DND-41 (cell line): ENCODE results near the gene NUP214.

Source experiments
- ATAC-seq: fragments of 200-7000 bp; cut with Tn5 transposase; 3 replicates; pipeline ENCODE4 v1.9.1; 2021; ENCODE audit warnings: low read depth; ENCODE audit not compliant: insufficient read depth
- DNase-seq: peaks from one replicate; pipeline ENCODE4 v3.0.0-alpha.2; 2020
- H2AFZ ChIP-seq: 2 replicates; pipeline ENCODE4 v1.6.0; 2012; ENCODE audit warnings: low read depth, low read length
- H3K27ac ChIP-seq: 2 replicates; pipeline ENCODE4 v1.5.1; 2012; ENCODE audit warnings: low read length, inconsistent platforms
- H3K27me3 ChIP-seq: fragments of 200-600 bp; sonication (generic); 2 replicates; pipeline ENCODE4 v1.6.0; 2012; ENCODE audit warnings: low read length, mild to moderate bottlenecking, inconsistent platforms; ENCODE audit not compliant: insufficient read depth, poor library complexity
- H3K36me3 ChIP-seq: 2 replicates; pipeline ENCODE4 v1.5.1; 2012; ENCODE audit warnings: low read length, inconsistent platforms; ENCODE audit not compliant: insufficient read depth
- H3K4me1 ChIP-seq: 2 replicates; pipeline ENCODE4 v1.5.1; 2012; ENCODE audit warnings: mild to moderate bottlenecking, low read length; ENCODE audit not compliant: insufficient read depth
- H3K4me2 ChIP-seq: 2 replicates; pipeline ENCODE4 v1.6.0; 2012; ENCODE audit warnings: mild to moderate bottlenecking, moderate library complexity, low read length, inconsistent platforms; ENCODE audit not compliant: insufficient read depth
- H3K4me3 ChIP-seq, 2 experiments: fragments of 200-600 bp in 1 of 2; shearing (Covaris generic) in 1 of 2; 2 replicates each; pipeline ENCODE4 v1.5.1; 2012 to 2016; ENCODE audit warnings: inconsistent platforms in 2 of 2, low read length in 2 of 2, mild to moderate bottlenecking in 2 of 2, low read depth in 1 of 2, moderate library complexity in 1 of 2
- H3K79me2 ChIP-seq: 2 replicates; pipeline ENCODE4 v1.6.0; 2012; ENCODE audit warnings: low read length, inconsistent platforms; ENCODE audit not compliant: insufficient read depth
- H3K9ac ChIP-seq: 2 replicates; pipeline ENCODE4 v1.6.0; 2012; ENCODE audit warnings: low read depth, mild to moderate bottlenecking, inconsistent platforms, low read length, moderate library complexity
- H3K9me3 ChIP-seq: 2 replicates; pipeline ENCODE4 v1.5.1; 2012; ENCODE audit warnings: low read length, moderate library complexity, mild to moderate bottlenecking, inconsistent platforms; ENCODE audit not compliant: insufficient read depth, severe bottlenecking
- H4K20me1 ChIP-seq: 2 replicates; pipeline ENCODE4 v1.6.0; 2012; ENCODE audit warnings: low read length; ENCODE audit not compliant: insufficient read depth
- CTCF ChIP-seq: IDR thresholded peaks from 2 replicates; pipeline ENCODE4 v1.5.1; 2012; ENCODE audit warnings: borderline replicate concordance, low read length, moderate library complexity, mild to moderate bottlenecking; ENCODE audit not compliant: poor library complexity, severe bottlenecking; ENCODE audit errors: extremely low read depth
- EZH2 ChIP-seq: IDR thresholded peaks from 3 replicates; pipeline ENCODE4 v1.6.1; 2012; ENCODE audit warnings: borderline replicate concordance, low read depth, mild to moderate bottlenecking, moderate library complexity, low read length, inconsistent platforms; ENCODE audit not compliant: severe bottlenecking

NUP214 gene

DNA sequence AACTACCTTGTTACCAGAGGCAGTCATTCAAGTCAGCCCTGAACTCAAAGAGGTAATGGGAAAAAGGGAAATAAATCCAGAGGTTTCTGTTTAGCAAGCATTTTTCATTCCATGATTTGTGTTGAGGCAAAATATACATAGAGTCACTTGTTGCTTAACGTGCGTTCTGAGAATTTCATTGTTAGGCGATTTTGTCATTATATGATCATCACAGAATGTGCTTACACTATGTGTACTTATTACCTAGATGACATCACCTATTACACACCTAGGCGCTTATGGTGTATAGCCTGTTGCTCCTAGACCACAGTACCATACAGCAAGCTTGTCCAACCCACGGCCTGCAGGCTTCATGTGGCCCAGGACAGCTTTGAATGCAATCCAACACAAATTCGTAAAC lies 36.2 kb downstream of the NUP214 start:
- H3K9me3 ChIP-seq: no peaks in the 10 kb centered on the region
- DNase-seq (no peak), ATAC-seq (no peak)
- H2AFZ ChIP-seq: no peak overlapping the region
- no peaks in the 10 kb centered on the region for H3K4me1 ChIP-seq
- peaks cover 76% of the 10 kb centered on the region for H3K36me3 ChIP-seq
- H3K4me2 ChIP-seq: no peak overlapping the region
- TF ChIP-seq EZH2: no peak
- no peak for TF ChIP-seq CTCF
- no peak overlapping the region for H3K4me3 ChIP-seq
- H3K9ac ChIP-seq: no peak overlapping the region
- no peak overlapping the region for H3K27ac ChIP-seq
- peaks cover 8% of the 10 kb centered on the region; the same call in 1 of the 2 replicates for H3K79me2 ChIP-seq
- no peaks in the 10 kb centered on the region for H3K27me3 ChIP-seq
- H4K20me1 ChIP-seq: no peaks in the 10 kb centered on the region

- no peaks in the 10 kb centered on the region for H3K27me3 ChIP-seq
- ATAC-seq: no peak
Measured at GRCh38 chr9:131162886-131163285, 37.5 kb downstream of the NUP214 start.

GRCh38 chr9:131165523-131165922 lies 40.1 kb downstream of the NUP214 start:
- Histone ChIP-seq H3K36me3 (peaks cover 58% of the 10 kb centered on the region), H3K4me2 (no peak overlapping the region), H3K27ac (no peak overlapping the region), H3K9me3 (no peaks in the 10 kb centered on the region), H2AFZ (no peak overlapping the region), H4K20me1 (peaks cover 2% of the 10 kb centered on the region; the same call in 1 of the 2 replicates), H3K4me1 (0 out of 2 replicates have a peak, but pooled peaks cover 8% of the 10 kb centered on the region), H3K27me3 (no peaks in the 10 kb centered on the region), H3K79me2 (peaks cover 12% of the 10 kb centered on the region; the same call in 1 of the 2 replicates), H3K4me3 (no peak overlapping the region), H3K9ac (no peak overlapping the region)
- TF ChIP-seq EZH2: no peak
- TF ChIP-seq CTCF: no peak
- ATAC-seq: no peak
- DNase-seq: no peak

More at GRCh38 chr9:131162886-131163285, 37.5 kb downstream of the NUP214 start:
- Histone ChIP-seq H3K79me2 (peaks cover 5% of the 10 kb centered on the region; the same call in 1 of the 2 replicates), H3K9ac (no peak overlapping the region), H3K9me3 (no peaks in the 10 kb centered on the region), H3K27ac (no peak overlapping the region), H3K4me1 (no peaks in the 10 kb centered on the region), H3K36me3 (peaks cover 74% of the 10 kb centered on the region), H2AFZ (no peak overlapping the region), H4K20me1 (no peaks in the 10 kb centered on the region; the same call in 1 of the 2 replicates), H3K4me3 (no peak overlapping the region), H3K4me2 (no peak overlapping the region)
- no peak for DNase-seq
- TF ChIP-seq CTCF: no peak
- no peak for TF ChIP-seq EZH2
